ENCODE measurements around the gene ARHGEF28. TPM values are rescaled to one million over a fixed set of nuclear protein-coding genes. Genes with fewer than 3 reads are reported as not detected.

ARHGEF28 gene
- total RNA-seq, 1 donor from 2014 or later = 9.3 TPM

DNA sequence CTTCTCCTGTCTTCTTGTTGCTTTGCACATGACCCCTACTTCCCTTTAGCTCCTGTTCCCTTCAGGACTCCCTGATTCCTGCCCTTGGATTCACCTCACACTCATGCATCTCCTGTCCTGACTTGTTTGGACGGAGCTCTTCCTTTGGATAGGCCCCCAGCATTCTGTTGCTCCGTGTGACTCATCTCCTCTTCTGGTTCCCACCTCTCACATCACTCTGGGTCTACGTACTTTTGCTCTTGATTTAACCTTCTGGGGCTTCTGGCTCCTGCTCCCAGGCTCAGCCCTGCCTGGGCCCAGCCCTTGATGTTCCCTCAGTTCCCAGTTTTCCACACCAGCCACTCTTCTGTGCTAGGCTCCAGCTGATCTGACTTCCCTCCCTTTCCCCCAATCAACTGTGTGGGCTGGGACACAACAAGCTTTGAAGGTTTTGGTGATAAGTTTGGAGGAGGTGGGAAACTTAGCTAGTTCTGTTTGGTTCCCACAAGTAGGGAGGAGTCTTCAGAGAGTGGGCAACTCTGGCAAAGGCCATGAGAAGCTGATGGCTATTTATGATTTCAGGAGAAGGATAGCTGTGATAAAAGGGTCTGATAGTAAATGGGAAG is 331.5 kb downstream of the ARHGEF28 start:
- TF ChIP-seq, protein P1, sequence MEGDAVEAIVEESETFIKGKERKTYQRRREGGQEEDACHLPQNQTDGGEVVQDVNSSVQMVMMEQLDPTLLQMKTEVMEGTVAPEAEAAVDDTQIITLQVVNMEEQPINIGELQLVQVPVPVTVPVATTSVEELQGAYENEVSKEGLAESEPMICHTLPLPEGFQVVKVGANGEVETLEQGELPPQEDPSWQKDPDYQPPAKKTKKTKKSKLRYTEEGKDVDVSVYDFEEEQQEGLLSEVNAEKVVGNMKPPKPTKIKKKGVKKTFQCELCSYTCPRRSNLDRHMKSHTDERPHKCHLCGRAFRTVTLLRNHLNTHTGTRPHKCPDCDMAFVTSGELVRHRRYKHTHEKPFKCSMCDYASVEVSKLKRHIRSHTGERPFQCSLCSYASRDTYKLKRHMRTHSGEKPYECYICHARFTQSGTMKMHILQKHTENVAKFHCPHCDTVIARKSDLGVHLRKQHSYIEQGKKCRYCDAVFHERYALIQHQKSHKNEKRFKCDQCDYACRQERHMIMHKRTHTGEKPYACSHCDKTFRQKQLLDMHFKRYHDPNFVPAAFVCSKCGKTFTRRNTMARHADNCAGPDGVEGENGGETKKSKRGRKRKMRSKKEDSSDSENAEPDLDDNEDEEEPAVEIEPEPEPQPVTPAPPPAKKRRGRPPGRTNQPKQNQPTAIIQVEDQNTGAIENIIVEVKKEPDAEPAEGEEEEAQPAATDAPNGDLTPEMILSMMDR (IDR thresholded peaks at IDR 0.05) = no peak
- Mint-ChIP-seq H3K36me3 (ENCODE audit: low read depth) (no peaks in the 10 kb centered on the region), H3K27ac (ENCODE audit: unreplicated experiment) (no peak overlapping the region), H3K9me3 (ENCODE audit: low read depth) (no peaks in the 10 kb centered on the region), H3K4me1 (ENCODE audit: low read depth) (no peaks in the 10 kb centered on the region), H3K4me3 (ENCODE audit: unreplicated experiment) (no peak overlapping the region), H3K27me3 (ENCODE audit: low read depth) (no peaks in the 10 kb centered on the region)
- DNase-seq (ENCODE audit: low spot score) = no peak

DNA sequence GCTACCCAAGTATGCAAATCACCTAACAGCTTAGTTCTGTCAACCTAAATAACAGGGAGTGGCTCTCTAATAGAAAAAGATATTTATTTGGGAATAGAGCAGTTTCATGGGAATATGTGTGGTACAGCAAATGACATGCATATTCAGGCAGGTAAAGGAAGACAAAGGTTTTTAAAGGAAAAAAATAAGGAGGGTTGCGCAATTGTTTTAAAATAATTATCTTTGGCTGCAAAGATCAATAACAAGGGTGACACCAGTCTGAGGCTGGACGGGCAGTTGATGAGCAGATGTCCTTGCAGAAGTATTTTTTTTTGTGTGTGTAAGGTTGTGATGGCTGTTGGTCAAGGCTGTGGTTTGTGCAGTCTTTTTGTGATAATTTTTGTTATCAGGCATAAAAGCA is 332.0 kb downstream of the ARHGEF28 start:
- TF ChIP-seq, protein P1 (IDR thresholded peaks at IDR 0.05) = no peak
- H3K4me3 Mint-ChIP-seq (ENCODE audit: unreplicated experiment) = no peak overlapping the region
- no peaks in the 10 kb centered on the region for H3K9me3 Mint-ChIP-seq (ENCODE audit: low read depth)
- no peaks in the 10 kb centered on the region for H3K27me3 Mint-ChIP-seq (ENCODE audit: low read depth)
- H3K27ac Mint-ChIP-seq (ENCODE audit: unreplicated experiment) = no peak overlapping the region
- H3K36me3 Mint-ChIP-seq (ENCODE audit: low read depth) = no peaks in the 10 kb centered on the region
- DNase-seq (ENCODE audit: low spot score) = no peak
- peaks cover 5% of the 10 kb centered on the region for H3K4me1 Mint-ChIP-seq (ENCODE audit: low read depth)

DNA sequence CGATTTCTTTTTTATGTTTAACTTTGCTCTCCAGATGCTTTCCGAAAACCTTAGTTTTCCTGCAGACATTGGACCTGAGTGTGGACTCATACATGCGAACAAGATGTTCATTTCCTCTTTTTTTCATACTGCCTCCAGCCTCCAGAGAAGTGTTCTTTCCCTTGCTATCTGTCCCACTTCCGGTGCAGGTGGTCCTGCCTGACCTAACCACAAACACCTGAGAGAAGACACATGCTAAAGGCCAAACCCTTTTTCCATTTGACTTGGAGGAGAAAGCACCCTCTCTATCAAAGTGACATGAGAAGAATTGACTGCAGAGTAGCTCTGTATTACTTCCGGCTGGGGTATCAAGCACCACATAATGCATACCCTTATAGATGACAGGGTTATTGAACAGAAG is 334.0 kb downstream of the ARHGEF28 start:
- H3K4me3 Mint-ChIP-seq (ENCODE audit: unreplicated experiment) = no peak overlapping the region
- H3K27me3 Mint-ChIP-seq (ENCODE audit: low read depth) = no peaks in the 10 kb centered on the region
- DNase-seq (ENCODE audit: low spot score) = no peak
- TF ChIP-seq, protein P1 (IDR thresholded peaks at IDR 0.05) = no peak
- no peak overlapping the region for H3K27ac Mint-ChIP-seq (ENCODE audit: unreplicated experiment)
- no peaks in the 10 kb centered on the region for H3K9me3 Mint-ChIP-seq (ENCODE audit: low read depth)
- H3K36me3 Mint-ChIP-seq (ENCODE audit: low read depth) = no peaks in the 10 kb centered on the region
- H3K4me1 Mint-ChIP-seq (ENCODE audit: low read depth) = peaks cover 9% of the 10 kb centered on the region

DNA sequence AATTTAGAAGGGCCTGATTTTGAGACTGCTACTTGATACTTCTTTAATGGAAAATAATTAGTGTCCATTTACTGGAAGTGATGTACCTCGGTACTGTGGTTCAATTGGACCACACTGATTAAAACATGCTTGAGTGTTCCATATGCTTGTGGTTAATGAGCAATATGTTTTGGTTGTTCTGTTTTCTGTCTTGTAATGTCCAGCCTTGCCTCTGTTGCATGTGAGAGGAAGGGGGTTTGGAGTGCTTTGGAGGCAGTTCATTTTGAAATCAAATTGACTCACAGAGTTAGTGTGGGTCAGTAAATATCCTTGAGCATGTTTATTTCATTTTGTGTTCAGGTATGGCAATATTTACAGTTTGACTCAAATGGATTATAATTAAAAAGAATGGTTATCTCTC is 334.4 kb downstream of the ARHGEF28 start:
- TF ChIP-seq, protein P1 (IDR thresholded peaks at IDR 0.05) = no peak
- Mint-ChIP-seq H3K9me3 (ENCODE audit: low read depth) (no peaks in the 10 kb centered on the region), H3K36me3 (ENCODE audit: low read depth) (no peaks in the 10 kb centered on the region), H3K4me3 (ENCODE audit: unreplicated experiment) (no peak overlapping the region), H3K4me1 (ENCODE audit: low read depth) (peaks cover 9% of the 10 kb centered on the region), H3K27me3 (ENCODE audit: low read depth) (no peaks in the 10 kb centered on the region), H3K27ac (ENCODE audit: unreplicated experiment) (no peak overlapping the region)
- DNase-seq (ENCODE audit: low spot score) = no peak

DNA sequence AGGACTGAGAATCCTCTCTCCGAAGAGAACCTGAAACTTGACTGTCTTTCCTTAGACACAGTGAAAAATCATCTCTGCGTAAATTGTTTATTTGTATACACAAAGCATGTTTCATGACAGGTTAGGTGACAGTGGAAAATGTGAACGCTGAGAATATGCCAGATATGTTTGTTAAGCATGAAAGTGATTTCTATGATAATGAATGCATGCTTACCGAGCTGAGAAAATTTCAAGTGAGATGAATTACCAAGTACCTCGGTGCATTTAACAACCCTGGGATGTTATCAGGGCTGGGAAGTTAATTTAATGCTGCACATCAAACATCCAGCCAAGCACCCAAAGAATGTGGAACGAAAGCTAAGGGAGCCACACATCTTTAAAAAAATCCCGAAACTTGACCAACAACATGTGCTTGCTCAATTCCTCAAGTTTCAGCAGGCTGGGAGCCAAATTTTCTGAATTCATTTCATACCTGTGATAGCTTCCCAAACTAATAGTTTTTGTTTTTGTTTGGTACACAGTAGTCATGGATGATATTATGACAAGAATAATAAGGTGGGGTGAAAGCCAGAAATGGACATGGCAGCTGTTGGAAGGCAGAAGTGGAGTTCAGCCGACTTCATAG is 336.9 kb downstream of the ARHGEF28 start:
- no peak overlapping the region for H3K4me3 Mint-ChIP-seq (ENCODE audit: unreplicated experiment)
- H3K27ac Mint-ChIP-seq (ENCODE audit: unreplicated experiment) = no peak overlapping the region

More for the DNA sequence above, 336.9 kb downstream of the ARHGEF28 start:
- Mint-ChIP-seq H3K27me3 (ENCODE audit: low read depth) (no peaks in the 10 kb centered on the region), H3K9me3 (ENCODE audit: low read depth) (peaks cover 4% of the 10 kb centered on the region), H3K36me3 (ENCODE audit: low read depth) (no peaks in the 10 kb centered on the region), H3K4me1 (ENCODE audit: low read depth) (peaks cover 9% of the 10 kb centered on the region)
- TF ChIP-seq, protein P1 (IDR thresholded peaks at IDR 0.05) = no peak
- no peak for DNase-seq (ENCODE audit: low spot score)

Data from chondrocyte (in vitro differentiated cells).